Gastroesophageal sphincter (tissue), 4 donors: Measurements from ENCODE around the gene PMF1. TPM values are rescaled to one million over a fixed set of nuclear protein-coding genes. Genes with fewer than 3 reads are reported as not detected.

ENCODE experiments used
- ATAC-seq: fragments of 150-250 bp; one replicate; pipeline ENCODE4 v1.9.1; 2016; ENCODE audit warnings: mild to moderate bottlenecking, moderate library complexity
- H3K27ac ChIP-seq, 4 donors: fragments of 200-600 bp; sonication (generic) in 3 of 4; 1 replicate in 3 of 4; 2 replicates in 1 of 4; pipeline ENCODE4 v1.5.1; 2016 to 2019
- H3K27me3 ChIP-seq: fragments of 200-600 bp; sonication (generic); one replicate; pipeline ENCODE4 v1.5.1; 2019
- H3K36me3 ChIP-seq, 2 donors: fragments of 200-600 bp; sonication (generic); one replicate each; pipeline ENCODE4 v1.5.1; 2019; ENCODE audit warnings: control low read depth in 1 of 2
- H3K4me1 ChIP-seq, 3 donors: fragments of 200-600 bp; sonication (generic); 1 replicate in 2 of 3; 2 replicates in 1 of 3; pipeline ENCODE4 v1.5.1; 2016 to 2019; ENCODE audit warnings: control low read depth in 2 of 3
- H3K4me3 ChIP-seq, 2 donors: fragments of 200-600 bp; sonication (generic); one replicate each; pipeline ENCODE4 v1.5.1; 2019; ENCODE audit warnings: mild to moderate bottlenecking in 1 of 2, moderate library complexity in 1 of 2
- H3K9me3 ChIP-seq, 3 donors: fragments of 200-600 bp; sonication (generic); one replicate each; pipeline ENCODE4 v1.5.1; 2017 to 2019; ENCODE audit warnings: control low read depth in 2 of 3
- EP300 ChIP-seq: sonication (generic); formaldehyde crosslinking; IDR thresholded peaks from one replicate; pipeline ENCODE4 v1.6.1; 2017; ENCODE audit warnings: antibody characterized with exemption, mild to moderate bottlenecking
- POLR2A ChIP-seq, 2 donors: fragments of 450-650 bp; IDR thresholded peaks; one replicate each; pipeline ENCODE4 v1.6.1; 2017; ENCODE audit warnings: antibody characterized with exemption in 2 of 2, mild to moderate bottlenecking in 2 of 2, moderate library complexity in 1 of 2
- POLR2AphosphoS5 ChIP-seq: sonication (generic); formaldehyde crosslinking; IDR thresholded peaks from one replicate; pipeline ENCODE4 v1.6.1; 2017; ENCODE audit warnings: antibody characterized with exemption
- WGBS, 2 donors: methylation state at CpG; one replicate each; pipeline ENCODE4 v1.1.5; 2018; ENCODE audit warnings: low coverage in 1 of 2; 5-methylcytosine and 5-hydroxymethylcytosine counted together
- total RNA-seq, 4 donors: library from RNA; depleted of rRNA; stranded (reverse); fragments of >200 nt; gene quantifications; one replicate each; pipeline ENCODE4 v1.1.0, GENCODE V29; 2016
- TF ChIP-seq, protein P1 (sequence below), 4 experiments: fragments of 200-600 bp in 2 of 4; fragments of 450-650 bp in 2 of 4; sonication (generic) in 1 of 4; IDR thresholded peaks; one replicate each; pipeline ENCODE4 v1.5.1; 2017 to 2019; ENCODE audit warnings: antibody characterized with exemption in 4 of 4, mild to moderate bottlenecking in 2 of 4, moderate library complexity in 2 of 4

Gene PMF1
- total RNA-seq, 4 donors from 2014 or later, result 49.3 to 58.9 (median 51.8) TPM

DNA sequence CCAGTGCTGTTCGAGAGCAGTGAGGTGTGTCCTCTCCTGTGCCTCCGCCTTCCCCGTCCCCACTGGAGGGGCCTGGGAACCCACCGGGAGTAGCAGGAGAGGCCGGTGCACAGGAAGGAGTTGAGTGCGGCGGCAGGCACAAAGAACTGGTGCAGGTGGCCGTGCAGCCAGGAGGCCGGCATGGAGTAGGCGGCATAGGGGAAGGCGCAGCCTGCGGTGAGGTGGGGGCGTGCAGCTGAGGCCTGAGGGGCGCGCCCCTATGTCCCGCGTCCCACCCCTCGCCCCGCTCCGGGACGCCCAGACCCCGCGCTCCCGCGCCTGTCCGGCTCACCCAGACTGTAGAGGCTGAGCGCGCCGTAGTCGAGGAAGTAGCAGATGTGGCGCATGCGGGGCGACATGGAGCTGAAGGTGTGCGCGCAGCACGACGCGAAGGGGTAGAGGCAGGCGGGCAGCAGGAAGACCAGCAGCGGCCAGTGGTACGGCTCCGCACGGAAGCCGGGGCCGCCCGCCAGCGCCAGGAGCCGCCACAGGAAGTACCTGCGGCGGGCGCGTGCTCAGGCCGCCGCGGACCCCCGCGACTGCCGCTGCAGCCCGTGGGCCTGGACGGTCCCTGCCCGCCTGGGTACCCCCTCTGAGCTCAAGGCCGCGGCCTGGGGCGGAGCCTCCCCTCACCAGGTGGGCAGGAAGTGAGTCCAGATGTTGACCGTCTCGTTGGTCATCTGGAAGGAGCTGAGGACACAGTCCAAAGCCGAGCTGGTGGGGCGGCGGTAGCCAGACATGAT, 32.8 kb downstream of the PMF1 start:
- no peak overlapping the region for H3K27ac ChIP-seq
- no peak for ATAC-seq

DNA sequence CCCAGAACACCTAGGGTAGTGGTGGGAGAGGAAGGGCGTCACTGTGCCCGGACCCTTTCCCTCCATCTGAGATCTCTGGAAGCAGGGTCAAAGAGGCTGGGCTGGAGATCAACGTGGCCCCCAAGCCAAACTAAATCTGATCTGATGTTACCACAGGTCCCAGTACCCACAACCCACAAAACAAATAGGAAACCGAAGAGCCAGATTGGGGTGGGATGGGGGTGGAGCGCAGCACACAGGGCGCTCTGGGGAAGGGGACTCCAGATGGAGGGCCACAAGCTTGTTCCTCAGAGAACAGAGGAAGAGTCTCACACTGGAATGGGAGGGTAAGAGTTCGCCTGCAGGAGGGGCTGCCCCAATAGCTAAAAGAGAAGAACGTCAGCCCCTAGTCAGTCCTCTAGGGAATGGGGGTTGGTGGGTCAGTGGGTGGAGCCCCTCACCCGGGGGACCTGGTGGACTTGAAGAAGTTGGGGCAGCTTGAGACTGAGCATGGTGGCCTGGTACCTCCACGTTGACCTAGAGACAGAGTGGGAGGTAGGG, 33.5 kb downstream of the PMF1 start:
- Histone ChIP-seq H3K4me1 (peaks cover 0 to 35% (median 20%) of the 10 kb centered on the region in 3 donors), H3K27ac (peak overlapping the region in 1 of 4 donors; percentile 4), H3K4me3 (peak overlapping the region in 1 of 2 donors; percentile 30), H3K27me3 (peaks cover 37% of the 10 kb centered on the region), H3K36me3 (peaks cover 0 to 48% of the 10 kb centered on the region in 2 donors), H3K9me3 (no peaks in the 10 kb centered on the region)
- ATAC-seq, result no peak
- TF ChIP-seq POLR2AphosphoS5, result no peak
- TF ChIP-seq EP300, result no peak
- TF ChIP-seq POLR2A (IDR thresholded peaks at IDR 0.05), result no peak
- TF ChIP-seq, protein P1, sequence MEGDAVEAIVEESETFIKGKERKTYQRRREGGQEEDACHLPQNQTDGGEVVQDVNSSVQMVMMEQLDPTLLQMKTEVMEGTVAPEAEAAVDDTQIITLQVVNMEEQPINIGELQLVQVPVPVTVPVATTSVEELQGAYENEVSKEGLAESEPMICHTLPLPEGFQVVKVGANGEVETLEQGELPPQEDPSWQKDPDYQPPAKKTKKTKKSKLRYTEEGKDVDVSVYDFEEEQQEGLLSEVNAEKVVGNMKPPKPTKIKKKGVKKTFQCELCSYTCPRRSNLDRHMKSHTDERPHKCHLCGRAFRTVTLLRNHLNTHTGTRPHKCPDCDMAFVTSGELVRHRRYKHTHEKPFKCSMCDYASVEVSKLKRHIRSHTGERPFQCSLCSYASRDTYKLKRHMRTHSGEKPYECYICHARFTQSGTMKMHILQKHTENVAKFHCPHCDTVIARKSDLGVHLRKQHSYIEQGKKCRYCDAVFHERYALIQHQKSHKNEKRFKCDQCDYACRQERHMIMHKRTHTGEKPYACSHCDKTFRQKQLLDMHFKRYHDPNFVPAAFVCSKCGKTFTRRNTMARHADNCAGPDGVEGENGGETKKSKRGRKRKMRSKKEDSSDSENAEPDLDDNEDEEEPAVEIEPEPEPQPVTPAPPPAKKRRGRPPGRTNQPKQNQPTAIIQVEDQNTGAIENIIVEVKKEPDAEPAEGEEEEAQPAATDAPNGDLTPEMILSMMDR (IDR thresholded peaks at IDR 0.05), result no peak
- 39 to 49% methylated on average over 2 to 3 of the region's 10 CpGs for WGBS, 2 donors

More for the DNA sequence above, 32.8 kb downstream of the PMF1 start:
- Histone ChIP-seq H3K27me3 (peaks cover 37% of the 10 kb centered on the region), H3K36me3 (peaks cover 0 to 48% of the 10 kb centered on the region in 2 donors), H3K4me1 (peaks cover 0 to 35% (median 20%) of the 10 kb centered on the region in 3 donors), H3K9me3 (no peaks in the 10 kb centered on the region), H3K4me3 (peak overlapping the region in 1 of 2 donors; percentile 30)
- no peak for TF ChIP-seq POLR2AphosphoS5
- TF ChIP-seq POLR2A (IDR thresholded peaks at IDR 0.05), result no peak
- TF ChIP-seq, protein P1 (IDR thresholded peaks at IDR 0.05), result no peak
- no peak for TF ChIP-seq EP300
- WGBS, 2 donors, result 5% methylated on average over 46 of the region's 69 CpGs; no CpG with 5 or more reads in 1 of the 2 donors

DNA sequence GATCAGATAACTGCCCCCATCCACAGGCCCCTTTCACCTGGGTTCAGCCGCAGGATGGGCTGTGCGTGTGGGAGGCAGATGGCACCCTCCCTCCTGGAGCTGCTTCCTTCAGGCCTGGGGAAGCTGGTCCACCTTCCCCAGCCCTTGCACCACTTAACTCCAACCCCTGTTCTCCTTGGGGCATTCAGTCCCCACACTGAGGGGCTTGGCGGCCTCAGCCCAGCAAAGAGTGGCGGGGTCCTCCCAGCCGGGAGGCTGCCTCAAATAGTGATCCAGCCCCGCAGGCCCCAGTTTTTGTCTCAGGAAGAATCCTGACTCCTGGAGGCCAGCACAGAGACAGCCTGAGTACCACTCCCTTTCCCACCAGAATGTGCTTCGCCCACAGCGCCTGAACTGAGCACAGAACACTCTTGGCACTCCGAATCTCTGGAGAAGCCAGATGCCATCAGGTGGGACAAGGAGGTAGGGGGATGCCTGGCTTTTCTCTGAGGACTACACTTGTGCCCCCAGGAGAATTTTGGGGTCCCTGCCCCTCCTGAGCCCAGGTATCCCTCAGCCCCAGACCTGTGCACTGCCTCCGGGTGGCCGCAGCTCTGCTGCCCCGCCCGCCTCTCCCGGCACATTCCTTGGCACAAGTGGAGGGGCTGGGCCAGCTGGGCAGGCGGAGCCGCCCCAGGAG, 34.1 kb downstream of the PMF1 start:
- H3K4me1 ChIP-seq, result peaks cover 0 to 35% (median 20%) of the 10 kb centered on the region in 3 donors
- peak; percentile 66 for ATAC-seq
- TF ChIP-seq POLR2A (IDR thresholded peaks at IDR 0.05) (no peak), EP300 (no peak), POLR2AphosphoS5 (no peak)
- TF ChIP-seq, protein P1 (IDR thresholded peaks at IDR 0.05), result no peak
- WGBS, 2 donors, result 44% methylated on average over 5 of the region's 16 CpGs; no CpG with 5 or more reads in 1 of the 2 donors
- H3K9me3 ChIP-seq, result no peaks in the 10 kb centered on the region
- peak overlapping the region in 1 of 4 donors; percentile 4 for H3K27ac ChIP-seq
- peak overlapping the region in 1 of 2 donors; percentile 6 for H3K4me3 ChIP-seq
- H3K27me3 ChIP-seq, result peaks cover 37% of the 10 kb centered on the region
- H3K36me3 ChIP-seq, result peaks cover 0 to 48% of the 10 kb centered on the region in 2 donors

DNA sequence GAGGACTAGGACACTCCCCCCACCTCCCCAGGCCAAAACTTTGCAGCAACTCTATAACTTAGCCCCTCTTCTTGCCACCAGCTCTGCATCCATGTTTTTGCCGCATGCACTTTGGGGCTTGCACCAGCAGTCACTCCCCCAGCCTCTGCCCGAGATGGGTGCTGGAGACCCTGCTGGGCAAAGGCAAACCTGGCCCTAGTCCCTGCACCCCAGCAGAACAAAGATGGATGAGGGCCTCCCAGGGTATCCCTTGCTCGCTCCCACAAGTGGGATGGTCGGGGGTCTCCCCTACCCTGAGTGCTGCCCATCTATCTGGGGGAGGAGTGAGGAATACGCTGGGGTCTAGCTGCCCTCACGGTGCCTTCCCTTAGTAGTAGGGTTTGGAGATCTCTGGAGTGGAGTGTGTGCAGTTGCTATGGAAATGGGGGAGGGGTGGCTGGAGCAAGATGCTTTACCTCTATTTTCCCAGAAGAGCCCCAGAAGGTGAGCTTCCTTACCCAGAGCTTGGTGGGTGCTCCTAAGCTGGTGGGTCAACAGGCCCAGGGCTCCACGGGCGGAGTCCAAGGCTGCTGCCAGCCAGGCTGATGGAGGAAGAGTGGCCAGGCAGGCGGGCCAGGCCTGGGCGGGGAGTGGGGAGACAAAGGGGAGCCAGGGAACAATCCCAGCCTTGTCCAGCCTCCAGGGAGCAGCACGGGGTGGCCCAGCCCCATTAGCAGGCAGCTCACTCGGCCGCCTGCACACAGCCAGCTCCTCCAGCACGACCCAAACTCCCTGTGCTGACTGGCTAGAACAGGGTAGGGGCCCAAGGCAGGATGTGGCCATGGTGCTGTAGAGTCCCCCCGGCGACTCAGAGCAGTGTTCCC, 34.9 kb downstream of the PMF1 start, which contains the start of gene PAQR6:
Gene PAQR6, minus strand, starts transcription at position 597 of the 863 bp plus-strand sequence. CDS start 1,325 bp downstream, outside the sequence.
- peak within 1 kb of the TSS in 2 of 4 donors; percentile 4 to 20 for H3K27ac ChIP-seq
- peak within 1 kb of the TSS in 1 of 2 donors; percentile 6 for H3K4me3 ChIP-seq
- peaks cover 0 to 48% of the 10 kb centered on the region in 2 donors for H3K36me3 ChIP-seq
- 40% methylated on average over 1 of the region's 16 CpGs; no CpG with 5 or more reads in 1 of the 2 donors for WGBS, 2 donors
- no peaks in the 10 kb centered on the region for H3K9me3 ChIP-seq
- TF ChIP-seq POLR2A (IDR thresholded peaks at IDR 0.05) (no peak), EP300 (no peak), POLR2AphosphoS5 (no peak)
- TF ChIP-seq, protein P1 (IDR thresholded peaks at IDR 0.05), result no peak
- ATAC-seq, result peak; percentile 17
- H3K4me1 ChIP-seq, result peaks cover 0 to 35% (median 20%) of the 10 kb centered on the region in 3 donors
- peaks cover 37% of the 10 kb centered on the region for H3K27me3 ChIP-seq
